ENCODE measurements around the gene DZIP1L.
A peak's percentile ranks its signal among the peaks of the same experiment; 100 is the strongest.

Gene DZIP1L

GRCh38 chr3:138127636-138128365, 12.4 kb upstream of the DZIP1L start:
- TF ChIP-seq, protein P1, sequence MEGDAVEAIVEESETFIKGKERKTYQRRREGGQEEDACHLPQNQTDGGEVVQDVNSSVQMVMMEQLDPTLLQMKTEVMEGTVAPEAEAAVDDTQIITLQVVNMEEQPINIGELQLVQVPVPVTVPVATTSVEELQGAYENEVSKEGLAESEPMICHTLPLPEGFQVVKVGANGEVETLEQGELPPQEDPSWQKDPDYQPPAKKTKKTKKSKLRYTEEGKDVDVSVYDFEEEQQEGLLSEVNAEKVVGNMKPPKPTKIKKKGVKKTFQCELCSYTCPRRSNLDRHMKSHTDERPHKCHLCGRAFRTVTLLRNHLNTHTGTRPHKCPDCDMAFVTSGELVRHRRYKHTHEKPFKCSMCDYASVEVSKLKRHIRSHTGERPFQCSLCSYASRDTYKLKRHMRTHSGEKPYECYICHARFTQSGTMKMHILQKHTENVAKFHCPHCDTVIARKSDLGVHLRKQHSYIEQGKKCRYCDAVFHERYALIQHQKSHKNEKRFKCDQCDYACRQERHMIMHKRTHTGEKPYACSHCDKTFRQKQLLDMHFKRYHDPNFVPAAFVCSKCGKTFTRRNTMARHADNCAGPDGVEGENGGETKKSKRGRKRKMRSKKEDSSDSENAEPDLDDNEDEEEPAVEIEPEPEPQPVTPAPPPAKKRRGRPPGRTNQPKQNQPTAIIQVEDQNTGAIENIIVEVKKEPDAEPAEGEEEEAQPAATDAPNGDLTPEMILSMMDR (IDR thresholded peaks at IDR 0.05; ENCODE audit: borderline replicate concordance, control extremely low read depth, extremely low read depth, insufficient read depth, missing control alignments) = no peak
- in situ Hi-C loops (cut with MboI; ENCODE audit: low sequenced_read_pairs, unreplicated experiment) = no loop called here
- no peak for DNase-seq (ENCODE audit: low spot score)

DNA sequence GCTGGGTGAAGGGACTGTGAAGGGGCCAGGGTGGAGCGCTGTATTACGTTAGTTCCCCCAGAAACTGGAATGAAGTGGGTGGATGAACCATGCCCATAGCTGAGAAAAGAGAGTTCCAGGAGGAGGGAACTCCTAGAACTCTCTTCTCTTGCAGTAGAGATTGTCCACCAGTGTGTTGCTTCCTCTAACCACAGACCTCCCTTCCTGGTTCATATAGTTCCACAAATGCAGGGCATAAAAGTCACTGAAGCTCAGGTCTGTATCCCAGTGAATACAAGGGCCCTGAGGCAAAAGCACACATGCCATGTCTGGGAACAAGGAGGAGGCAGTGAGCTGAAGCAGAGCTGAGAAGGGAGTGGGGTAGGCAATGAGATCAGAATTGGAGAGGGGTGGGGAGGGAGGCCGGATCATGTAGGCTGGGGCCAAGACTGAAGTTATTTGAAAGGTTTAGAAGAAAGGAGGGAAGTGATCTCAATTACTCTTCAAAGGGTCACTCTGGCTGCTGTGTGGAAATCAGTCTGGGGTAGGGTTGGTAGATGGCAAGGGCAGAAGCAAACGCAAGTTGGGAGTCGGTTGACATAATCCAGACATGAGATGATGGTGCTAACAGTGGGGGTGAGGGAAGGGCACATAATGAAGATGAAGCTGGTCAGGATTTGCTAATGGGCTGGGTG, 10.3 kb upstream of the DZIP1L start:
- no peak for DNase-seq (ENCODE audit: low spot score)
- in situ Hi-C loops (cut with MboI; ENCODE audit: low sequenced_read_pairs, unreplicated experiment) = no loop called here
- TF ChIP-seq, protein P1 (IDR thresholded peaks at IDR 0.05; ENCODE audit: borderline replicate concordance, control extremely low read depth, extremely low read depth, insufficient read depth, missing control alignments) = no peak

DNA sequence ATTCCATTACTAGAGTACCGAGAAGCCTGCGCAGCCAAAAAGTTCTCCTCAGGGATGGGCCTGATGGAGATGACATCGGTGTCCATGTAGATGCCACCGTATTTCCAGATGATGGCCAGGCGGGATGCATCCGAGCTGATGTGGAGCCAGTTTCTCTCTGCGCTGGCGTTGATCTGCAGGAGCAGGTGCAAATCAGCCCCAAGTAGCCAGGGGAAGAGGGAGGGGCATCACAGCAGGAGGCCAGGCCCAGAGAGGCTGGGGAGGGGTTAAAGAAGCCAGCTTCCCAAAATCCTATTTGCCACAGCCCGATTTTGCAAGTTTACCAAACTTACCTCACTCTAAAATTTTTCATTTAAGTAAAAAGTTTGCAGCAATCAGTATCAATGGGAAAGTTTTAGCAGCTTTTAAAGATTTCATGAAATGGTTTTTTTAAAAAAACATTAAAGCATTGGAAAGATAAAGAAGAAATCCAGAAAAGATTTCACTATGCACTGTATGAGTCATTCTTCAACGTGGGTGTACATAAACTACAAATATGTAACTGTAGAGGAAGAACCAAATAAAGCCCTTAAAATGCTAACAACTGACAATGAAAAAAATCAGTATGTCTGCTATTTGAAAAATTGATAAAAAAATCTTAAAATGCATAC, 9.4 kb upstream of the DZIP1L start:
- TF ChIP-seq, protein P1 (IDR thresholded peaks at IDR 0.05; ENCODE audit: borderline replicate concordance, control extremely low read depth, extremely low read depth, insufficient read depth, missing control alignments) = no peak
- in situ Hi-C loops (cut with MboI; ENCODE audit: low sequenced_read_pairs, unreplicated experiment) = no loop called here
- no peak for DNase-seq (ENCODE audit: low spot score)

- in situ Hi-C loops (cut with MboI; ENCODE audit: low sequenced_read_pairs, unreplicated experiment) = no loop called here
- TF ChIP-seq, protein P1 (IDR thresholded peaks at IDR 0.05; ENCODE audit: borderline replicate concordance, control extremely low read depth, extremely low read depth, insufficient read depth, missing control alignments) = no peak
- no peak for DNase-seq (ENCODE audit: low spot score)
Measured at GRCh38 chr3:138124188-138124587, 8.8 kb upstream of the DZIP1L start.

- in situ Hi-C loops (cut with MboI; ENCODE audit: low sequenced_read_pairs, unreplicated experiment) = loop anchor here (5.0 kb wide), 1 partner anchor 52 kb away; no protein-coding TSS in a partner anchor
- TF ChIP-seq, protein P1 (IDR thresholded peaks at IDR 0.05; ENCODE audit: borderline replicate concordance, control extremely low read depth, extremely low read depth, insufficient read depth, missing control alignments) = no peak
- DNase-seq (ENCODE audit: low spot score) = no peak
Measured at GRCh38 chr3:138119423-138119766, 4.0 kb upstream of the DZIP1L start.

- TF ChIP-seq, protein P1 (IDR thresholded peaks at IDR 0.05; ENCODE audit: borderline replicate concordance, control extremely low read depth, extremely low read depth, insufficient read depth, missing control alignments) = peak; percentile 67
- in situ Hi-C loops (cut with MboI; ENCODE audit: low sequenced_read_pairs, unreplicated experiment) = loop anchor here (5.0 kb wide), 1 partner anchor 52 kb away; no protein-coding TSS in a partner anchor
- peak; percentile 68 for DNase-seq (ENCODE audit: low spot score)
Measured at GRCh38 chr3:138118612-138119422, 3.4 kb upstream of the DZIP1L start.
